Measurements from ENCODE around the gene ITGB2. TPM values are rescaled to one million over a fixed set of nuclear protein-coding genes. Genes with fewer than 3 reads are reported as not detected.
A peak's percentile ranks its signal among the peaks of the same experiment; 100 is the strongest.

Gene ITGB2
- 18.6 TPM for total RNA-seq
- long read RNA-seq, transcript ITGB2-201 (16 exons, 2,955 nt): major isoform, 6 of 12 reads
- long read RNA-seq, partial matches to known transcripts: 4 of 12 reads
- long read RNA-seq, other reads (novel, unspliced or antisense): 1 of 12 reads

- Histone ChIP-seq H3K4me1 (peaks cover 6% of the 10 kb centered on the region), H3K4me3 (peak within 1 kb of the TSS; percentile 48), H3K27ac (replicated peaks) (peak within 1 kb of the TSS; percentile 41), H3K36me3 (no peaks in the 10 kb centered on the region), H3K27me3 (ENCODE audit: low read depth) (peaks cover 52% of the 10 kb centered on the region), H3K9me3 (replicated peaks) (no peaks in the 10 kb centered on the region)
- no peak for TF ChIP-seq CTCF (IDR thresholded peaks at IDR 0.05; ENCODE audit: borderline replicate concordance)
- intact Hi-C loops (cut with micrococcal nuclease): no loop called here
- peak; percentile 56 for DNase-seq
Measured at GRCh38 chr21:44920694-44921604, at the start of gene ITGB2. ITGB2 (minus strand) TSS chr21:44920899; CDS start chr21:44910782, 10,117 bp downstream.

- Histone ChIP-seq H3K9me3 (replicated peaks) (no peaks in the 10 kb centered on the region), H3K27ac (replicated peaks) (no peak overlapping the region), H3K27me3 (ENCODE audit: low read depth) (no peaks in the 10 kb centered on the region), H3K4me1 (peaks cover 61% of the 10 kb centered on the region), H3K4me3 (no peak overlapping the region), H3K36me3 (peaks cover 38% of the 10 kb centered on the region)
- intact Hi-C loops (cut with micrococcal nuclease): no loop called here
- no peak for DNase-seq
- TF ChIP-seq CTCF (IDR thresholded peaks at IDR 0.05; ENCODE audit: borderline replicate concordance): no peak
Measured at GRCh38 chr21:44969931-44970755, 49.4 kb upstream of the ITGB2 start.

- no peak for TF ChIP-seq CTCF (IDR thresholded peaks at IDR 0.05; ENCODE audit: borderline replicate concordance)
- Histone ChIP-seq H3K4me1 (peaks cover 71% of the 10 kb centered on the region), H3K9me3 (replicated peaks) (no peaks in the 10 kb centered on the region), H3K27ac (replicated peaks) (no peak overlapping the region), H3K4me3 (no peak overlapping the region), H3K36me3 (peaks cover 28% of the 10 kb centered on the region), H3K27me3 (ENCODE audit: low read depth) (no peaks in the 10 kb centered on the region)
- no peak for DNase-seq
- intact Hi-C loops (cut with micrococcal nuclease): no loop called here
Measured at GRCh38 chr21:44969066-44969670, 48.5 kb upstream of the ITGB2 start.

GRCh38 chr21:44967082-44968047 lies 46.7 kb upstream of the ITGB2 start:
- DNase-seq: no peak
- H3K27ac ChIP-seq (replicated peaks): peak overlapping the region; percentile 73
- H3K4me3 ChIP-seq: peak overlapping the region; percentile 14
- intact Hi-C loops (cut with micrococcal nuclease): no loop called here
- H3K27me3 ChIP-seq (ENCODE audit: low read depth): no peaks in the 10 kb centered on the region
- H3K4me1 ChIP-seq: peaks cover 84% of the 10 kb centered on the region
- TF ChIP-seq CTCF (IDR thresholded peaks at IDR 0.05; ENCODE audit: borderline replicate concordance): no peak
- no peaks in the 10 kb centered on the region for H3K9me3 ChIP-seq (replicated peaks)
- peaks cover 21% of the 10 kb centered on the region for H3K36me3 ChIP-seq

Data from left ventricle myocardium inferior (tissue), 1 donor.